ENCODE data around the gene EPS15. TPM values are rescaled to one million over a fixed set of nuclear protein-coding genes. Genes with fewer than 3 reads are reported as not detected.

The EPS15 gene
- polyA plus RNA-seq, 1 of the 3 experiments (the other 2 are of a cell fraction), result 17.0 TPM

DNA sequence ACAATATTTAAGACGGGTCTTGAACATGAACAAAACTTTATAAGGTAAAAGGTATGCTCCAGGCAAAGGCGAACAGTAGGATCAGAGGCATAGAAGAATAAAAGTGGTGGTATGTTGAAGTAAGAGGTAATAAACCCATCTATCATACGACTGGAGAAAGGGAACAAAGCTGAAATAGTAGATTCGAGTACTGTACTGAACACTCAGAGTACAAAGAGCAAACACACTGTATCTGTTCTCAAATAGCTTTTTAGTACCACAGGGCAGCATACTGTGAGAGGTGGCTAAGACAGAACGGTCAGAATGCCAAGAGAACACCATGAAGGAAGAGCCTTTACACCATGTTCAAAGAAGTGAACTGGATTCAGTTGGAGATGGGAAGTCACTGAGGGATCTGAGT lies 83.2 kb downstream of the EPS15 start:
- Histone ChIP-seq H2AFZ (ENCODE audit: low read depth) (no peak overlapping the region), H3K27me3 (ENCODE audit: insufficient read depth) (no peaks in the 10 kb centered on the region), H3K27ac (ENCODE audit: low read depth in 2 of 2, low read length in 1 of 2) (no peak overlapping the region), H3K36me3 (replicated peaks in 1 of 2; ENCODE audit: control insufficient read depth in 1 of 2, insufficient read depth in 2 of 2, low read length in 1 of 2) (peaks cover 34 to 75% of the 10 kb centered on the region in 2 experiments), H4K20me1 (ENCODE audit: insufficient read depth) (no peaks in the 10 kb centered on the region), H3K79me2 (ENCODE audit: insufficient read depth) (no peaks in the 10 kb centered on the region), H3K9ac (no peak overlapping the region), H3K9me2 (no peaks in the 10 kb centered on the region), H3K4me3 (ENCODE audit: low read depth in 2 of 2, low read length in 1 of 2) (no peak overlapping the region), H3K4me1 (ENCODE audit: control insufficient read depth in 1 of 2, insufficient read depth in 2 of 2, low read depth in 1 of 2, low read length in 1 of 2) (peaks cover 0 to 9% of the 10 kb centered on the region in 2 experiments; a peak in 1 of 4 replicates), H3F3A (replicated peaks; ENCODE audit: insufficient read depth) (no peaks in the 10 kb centered on the region), H3K4me2 (no peak overlapping the region), H3K9me3 (no peaks in the 10 kb centered on the region)
- TF ChIP-seq JUND (IDR thresholded peaks at IDR 0.05), result no peak
- no peak for TF ChIP-seq NRF1 (IDR thresholded peaks at IDR 0.05; ENCODE audit: low read depth, low read length)
- no peak for TF ChIP-seq TAF1 (IDR thresholded peaks at IDR 0.05; ENCODE audit: borderline replicate concordance, low read depth, low read length)
- no peak for TF ChIP-seq RFX5 (IDR thresholded peaks at IDR 0.05; ENCODE audit: low read length)
- no peak for TF ChIP-seq GATA2 (CRISPR knock-in tag; IDR thresholded peaks at IDR 0.05)
- no peak for TF ChIP-seq RAD21 (IDR thresholded peaks at IDR 0.05; ENCODE audit: low read length)
- TF ChIP-seq, protein P1, sequence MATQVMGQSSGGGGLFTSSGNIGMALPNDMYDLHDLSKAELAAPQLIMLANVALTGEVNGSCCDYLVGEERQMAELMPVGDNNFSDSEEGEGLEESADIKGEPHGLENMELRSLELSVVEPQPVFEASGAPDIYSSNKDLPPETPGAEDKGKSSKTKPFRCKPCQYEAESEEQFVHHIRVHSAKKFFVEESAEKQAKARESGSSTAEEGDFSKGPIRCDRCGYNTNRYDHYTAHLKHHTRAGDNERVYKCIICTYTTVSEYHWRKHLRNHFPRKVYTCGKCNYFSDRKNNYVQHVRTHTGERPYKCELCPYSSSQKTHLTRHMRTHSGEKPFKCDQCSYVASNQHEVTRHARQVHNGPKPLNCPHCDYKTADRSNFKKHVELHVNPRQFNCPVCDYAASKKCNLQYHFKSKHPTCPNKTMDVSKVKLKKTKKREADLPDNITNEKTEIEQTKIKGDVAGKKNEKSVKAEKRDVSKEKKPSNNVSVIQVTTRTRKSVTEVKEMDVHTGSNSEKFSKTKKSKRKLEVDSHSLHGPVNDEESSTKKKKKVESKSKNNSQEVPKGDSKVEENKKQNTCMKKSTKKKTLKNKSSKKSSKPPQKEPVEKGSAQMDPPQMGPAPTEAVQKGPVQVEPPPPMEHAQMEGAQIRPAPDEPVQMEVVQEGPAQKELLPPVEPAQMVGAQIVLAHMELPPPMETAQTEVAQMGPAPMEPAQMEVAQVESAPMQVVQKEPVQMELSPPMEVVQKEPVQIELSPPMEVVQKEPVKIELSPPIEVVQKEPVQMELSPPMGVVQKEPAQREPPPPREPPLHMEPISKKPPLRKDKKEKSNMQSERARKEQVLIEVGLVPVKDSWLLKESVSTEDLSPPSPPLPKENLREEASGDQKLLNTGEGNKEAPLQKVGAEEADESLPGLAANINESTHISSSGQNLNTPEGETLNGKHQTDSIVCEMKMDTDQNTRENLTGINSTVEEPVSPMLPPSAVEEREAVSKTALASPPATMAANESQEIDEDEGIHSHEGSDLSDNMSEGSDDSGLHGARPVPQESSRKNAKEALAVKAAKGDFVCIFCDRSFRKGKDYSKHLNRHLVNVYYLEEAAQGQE (IDR thresholded peaks at IDR 0.05; ENCODE audit: low read depth, low read length), result no peak
- TF ChIP-seq MXI1 (IDR thresholded peaks at IDR 0.05; ENCODE audit: low read depth, low read length), result no peak
- WGBS (ENCODE audit: low lambda C conversion rate), result 95% methylated on average over 5 of the region's 5 CpGs
- DNase-seq, result no peak
- ChIA-PET CTCF (no interaction called here), POLR2A (no interaction called here)

DNA sequence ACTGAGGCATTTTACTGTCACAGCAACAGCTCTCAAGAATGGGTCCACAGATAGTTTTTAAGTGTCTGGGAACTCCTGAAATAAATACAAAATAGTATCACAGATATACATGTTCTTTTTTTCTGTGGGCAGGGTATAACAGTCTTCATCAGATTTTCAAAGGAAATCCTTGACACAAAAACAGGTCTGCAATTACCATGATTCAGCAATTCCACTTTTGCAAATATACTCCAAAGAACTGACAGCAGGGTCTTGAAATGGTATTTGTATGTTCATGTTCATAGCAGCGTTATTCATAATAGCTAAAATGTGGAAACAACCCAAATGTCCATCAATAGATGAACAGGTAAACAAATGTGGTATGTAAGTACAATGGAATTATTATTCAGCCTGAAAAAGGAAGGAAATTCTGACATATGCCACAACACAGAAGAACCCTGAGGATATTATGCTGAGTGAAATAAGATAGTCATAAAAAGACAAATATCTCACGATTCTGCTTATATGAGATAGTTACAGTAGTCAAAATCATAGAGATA lies 85.0 kb downstream of the EPS15 start:
- H4K20me1 ChIP-seq (ENCODE audit: insufficient read depth), result no peaks in the 10 kb centered on the region
- 77% methylated on average over 2 of the region's 2 CpGs for WGBS (ENCODE audit: low lambda C conversion rate)

More for the DNA sequence above, 85.0 kb downstream of the EPS15 start:
- no peak overlapping the region for H3K9ac ChIP-seq
- H3K79me2 ChIP-seq (ENCODE audit: insufficient read depth), result no peaks in the 10 kb centered on the region
- TF ChIP-seq SMC3 (IDR thresholded peaks at IDR 0.05; ENCODE audit: low read depth, low read length) (no peak), TAF1 (IDR thresholded peaks at IDR 0.05; ENCODE audit: borderline replicate concordance, low read depth, low read length) (no peak), RAD21 (IDR thresholded peaks at IDR 0.05; ENCODE audit: low read length) (no peak), YY1 (IDR thresholded peaks at IDR 0.05; ENCODE audit: low read depth) (no peak), GABPA (IDR thresholded peaks at IDR 0.05; ENCODE audit: low read depth) (no peak), TEAD4 (IDR thresholded peaks at IDR 0.05; ENCODE audit: borderline replicate concordance, insufficient read depth) (no peak), EP300 (IDR thresholded peaks at IDR 0.05; ENCODE audit: borderline replicate concordance in 1 of 2, low read depth in 1 of 2, low read length in 1 of 2) (no peak)
- TF ChIP-seq, protein P2, sequence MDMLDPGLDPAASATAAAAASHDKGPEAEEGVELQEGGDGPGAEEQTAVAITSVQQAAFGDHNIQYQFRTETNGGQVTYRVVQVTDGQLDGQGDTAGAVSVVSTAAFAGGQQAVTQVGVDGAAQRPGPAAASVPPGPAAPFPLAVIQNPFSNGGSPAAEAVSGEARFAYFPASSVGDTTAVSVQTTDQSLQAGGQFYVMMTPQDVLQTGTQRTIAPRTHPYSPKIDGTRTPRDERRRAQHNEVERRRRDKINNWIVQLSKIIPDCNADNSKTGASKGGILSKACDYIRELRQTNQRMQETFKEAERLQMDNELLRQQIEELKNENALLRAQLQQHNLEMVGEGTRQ (IDR thresholded peaks at IDR 0.05; ENCODE audit: borderline replicate concordance, low read depth, low read length), result no peak
- TF ChIP-seq, protein P3, sequence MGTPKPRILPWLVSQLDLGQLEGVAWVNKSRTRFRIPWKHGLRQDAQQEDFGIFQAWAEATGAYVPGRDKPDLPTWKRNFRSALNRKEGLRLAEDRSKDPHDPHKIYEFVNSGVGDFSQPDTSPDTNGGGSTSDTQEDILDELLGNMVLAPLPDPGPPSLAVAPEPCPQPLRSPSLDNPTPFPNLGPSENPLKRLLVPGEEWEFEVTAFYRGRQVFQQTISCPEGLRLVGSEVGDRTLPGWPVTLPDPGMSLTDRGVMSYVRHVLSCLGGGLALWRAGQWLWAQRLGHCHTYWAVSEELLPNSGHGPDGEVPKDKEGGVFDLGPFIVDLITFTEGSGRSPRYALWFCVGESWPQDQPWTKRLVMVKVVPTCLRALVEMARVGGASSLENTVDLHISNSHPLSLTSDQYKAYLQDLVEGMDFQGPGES (IDR thresholded peaks at IDR 0.05; ENCODE audit: low read depth, low read length), result no peak
- TF ChIP-seq, protein P4, sequence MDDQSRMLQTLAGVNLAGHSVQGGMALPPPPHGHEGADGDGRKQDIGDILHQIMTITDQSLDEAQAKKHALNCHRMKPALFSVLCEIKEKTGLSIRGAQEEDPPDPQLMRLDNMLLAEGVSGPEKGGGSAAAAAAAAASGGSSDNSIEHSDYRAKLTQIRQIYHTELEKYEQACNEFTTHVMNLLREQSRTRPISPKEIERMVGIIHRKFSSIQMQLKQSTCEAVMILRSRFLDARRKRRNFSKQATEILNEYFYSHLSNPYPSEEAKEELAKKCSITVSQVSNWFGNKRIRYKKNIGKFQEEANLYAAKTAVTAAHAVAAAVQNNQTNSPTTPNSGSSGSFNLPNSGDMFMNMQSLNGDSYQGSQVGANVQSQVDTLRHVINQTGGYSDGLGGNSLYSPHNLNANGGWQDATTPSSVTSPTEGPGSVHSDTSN (IDR thresholded peaks at IDR 0.05), result no peak
- H3K9me3 ChIP-seq, result no peaks in the 10 kb centered on the region
- no peak overlapping the region for H3K4me3 ChIP-seq (ENCODE audit: low read depth in 2 of 2, low read length in 1 of 2)
- DNase-seq, result no peak
- H2AFZ ChIP-seq (ENCODE audit: low read depth), result no peak overlapping the region
- CTCF ChIA-PET, result no interaction called here
- peaks cover 23 to 73% of the 10 kb centered on the region in 2 experiments for H3K36me3 ChIP-seq (replicated peaks in 1 of 2; ENCODE audit: control insufficient read depth in 1 of 2, insufficient read depth in 2 of 2, low read length in 1 of 2)
- H3F3A ChIP-seq (replicated peaks; ENCODE audit: insufficient read depth), result no peaks in the 10 kb centered on the region
- no peaks in the 10 kb centered on the region for H3K9me2 ChIP-seq
- H3K4me2 ChIP-seq, result no peak overlapping the region
- POLR2A ChIA-PET, result no interaction called here
- H3K27ac ChIP-seq (ENCODE audit: low read depth in 2 of 2, low read length in 1 of 2), result peak overlapping the region; percentile 30 to 44; a peak in 2 of 4 replicates
- no peaks in the 10 kb centered on the region for H3K27me3 ChIP-seq (ENCODE audit: insufficient read depth)
- peaks cover 0 to 9% of the 10 kb centered on the region in 2 experiments; a peak in 1 of 4 replicates for H3K4me1 ChIP-seq (ENCODE audit: control insufficient read depth in 1 of 2, insufficient read depth in 2 of 2, low read depth in 1 of 2, low read length in 1 of 2)

All from SK-N-SH (cell line).